HG03432 (cell line): Measurements from ENCODE around the gene DCP1A.
"Not testable (repeated sequence)": the region's sequence is repeated elsewhere in the genome, so short reads cannot be mapped to it uniquely, and the experiment has no call there.

Experiments
- ATAC-seq: cut with Tn5 transposase; IDR thresholded peaks from one replicate; pipeline ENCODE4 v1.9.1; 2021; ENCODE audit warnings: mild to moderate bottlenecking, moderate library complexity; ENCODE audit not compliant: unreplicated experiment

The DCP1A gene

DNA sequence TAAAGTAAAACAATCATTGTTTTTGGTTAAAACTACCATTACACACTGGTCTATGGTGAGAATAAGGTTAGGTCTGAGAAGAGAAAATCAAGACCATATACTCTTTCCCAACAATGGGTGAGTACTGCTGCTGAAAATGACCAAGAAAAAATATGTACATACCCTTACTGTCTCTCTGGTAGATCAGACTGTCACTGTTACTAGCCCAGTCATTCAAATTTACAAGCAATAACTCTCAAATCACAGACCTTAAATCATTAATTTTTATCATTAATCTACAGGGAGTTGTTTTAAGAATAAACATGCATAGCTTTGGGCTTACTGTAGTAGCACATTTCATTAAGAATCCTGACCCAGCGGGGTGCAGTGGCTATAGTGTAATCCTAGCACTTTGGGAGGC, 17.4 kb downstream of the DCP1A start:
- ATAC-seq = no peak

- ATAC-seq = no peak
Observed at GRCh38 chr3:53328746-53329145, 18.6 kb downstream of the DCP1A start.

- not testable (repeated sequence) for ATAC-seq
Observed at GRCh38 chr3:53327986-53328385, 19.4 kb downstream of the DCP1A start.

GRCh38 chr3:53324105-53324504, 23.2 kb downstream of the DCP1A start:
- no peak for ATAC-seq

DNA sequence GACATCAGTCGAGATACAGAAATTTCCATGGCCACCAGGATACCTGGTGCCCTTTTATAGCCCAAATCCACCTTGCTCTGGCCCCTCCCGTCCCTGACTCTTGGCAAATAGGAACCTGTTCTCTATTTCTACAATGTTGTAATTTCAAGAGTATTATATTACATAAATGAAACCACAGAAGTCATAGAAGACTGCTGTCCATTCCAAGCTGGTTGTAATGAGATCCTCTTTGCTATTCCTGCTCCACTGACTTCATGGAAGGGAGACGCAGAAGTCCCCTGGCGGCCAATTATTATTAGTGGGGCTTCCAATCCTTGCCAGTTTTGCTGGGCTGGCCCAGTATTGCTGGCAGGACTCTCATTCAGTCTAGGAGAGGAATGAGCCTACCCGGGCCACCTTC, 26.6 kb downstream of the DCP1A start:
- ATAC-seq = no peak

GRCh38 chr3:53318522-53318921, 28.8 kb downstream of the DCP1A start:
- ATAC-seq = no peak

GRCh38 chr3:53312832-53313231, 34.5 kb downstream of the DCP1A start:
- no peak for ATAC-seq

DNA sequence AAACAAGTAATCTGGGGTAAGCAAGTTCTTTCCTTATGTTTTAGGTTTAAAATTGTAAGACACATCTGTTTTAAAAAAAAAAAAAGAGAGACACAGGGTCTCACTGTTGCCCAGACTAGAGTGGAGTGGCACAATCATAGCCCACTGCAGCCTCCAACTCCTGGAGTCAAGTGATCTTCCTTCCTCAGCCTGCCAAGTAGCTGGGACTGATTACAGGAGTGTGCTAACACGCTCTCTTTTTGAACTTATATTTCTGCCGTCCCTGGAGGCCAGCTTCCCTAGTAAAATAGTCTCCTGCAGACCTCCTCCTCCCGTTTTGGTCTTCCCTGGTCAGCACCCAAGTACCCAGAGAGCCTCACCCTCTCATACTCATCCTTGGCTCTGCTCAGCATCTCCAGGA, 35.5 kb downstream of the DCP1A start:
- no peak for ATAC-seq

- no peak for ATAC-seq
Observed at GRCh38 chr3:53303957-53304356, 43.4 kb downstream of the DCP1A start.

GRCh38 chr3:53303549-53303948, 43.8 kb downstream of the DCP1A start:
- no peak for ATAC-seq

DNA sequence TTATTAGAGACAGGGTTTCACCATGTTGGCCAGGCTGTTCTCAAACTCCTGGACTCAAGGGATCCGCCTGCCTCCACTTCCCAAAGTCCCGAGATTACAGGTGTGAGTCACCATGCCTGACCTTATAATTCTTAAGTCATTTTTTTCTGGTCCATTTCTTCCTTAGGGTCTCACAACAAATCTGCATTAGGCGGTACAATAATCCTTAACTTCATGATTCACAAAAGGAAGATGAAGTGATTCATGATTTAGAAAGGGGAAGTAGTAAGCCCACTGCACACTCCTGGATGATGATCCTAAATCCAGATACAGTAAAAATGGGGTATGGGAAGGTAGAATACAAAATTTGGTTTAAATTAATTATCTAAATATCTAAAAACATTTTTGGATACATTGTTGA, 46.5 kb downstream of the DCP1A start:
- ATAC-seq = no peak

- not testable (repeated sequence) for ATAC-seq
Observed at GRCh38 chr3:53299611-53300023, 47.7 kb downstream of the DCP1A start.

DNA sequence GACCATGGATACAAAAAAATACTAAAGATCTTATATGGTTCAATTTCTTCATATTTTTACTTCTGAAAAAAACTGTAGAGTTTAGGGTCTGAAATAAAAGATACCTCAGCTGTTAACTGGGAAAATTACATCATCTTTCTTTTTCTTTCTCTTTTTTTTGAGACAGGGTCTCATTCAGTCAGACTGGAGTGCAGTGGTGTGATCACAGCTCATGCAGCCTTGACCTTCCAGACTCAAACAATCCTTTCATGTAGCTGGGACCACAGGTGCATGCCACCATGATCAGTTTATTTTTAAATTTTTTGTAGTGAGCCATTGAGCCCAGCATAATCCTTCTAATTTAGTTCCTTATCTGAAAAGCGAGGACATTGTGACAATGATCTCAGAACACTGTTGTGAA, 51.9 kb downstream of the DCP1A start:
- ATAC-seq = no peak

DNA sequence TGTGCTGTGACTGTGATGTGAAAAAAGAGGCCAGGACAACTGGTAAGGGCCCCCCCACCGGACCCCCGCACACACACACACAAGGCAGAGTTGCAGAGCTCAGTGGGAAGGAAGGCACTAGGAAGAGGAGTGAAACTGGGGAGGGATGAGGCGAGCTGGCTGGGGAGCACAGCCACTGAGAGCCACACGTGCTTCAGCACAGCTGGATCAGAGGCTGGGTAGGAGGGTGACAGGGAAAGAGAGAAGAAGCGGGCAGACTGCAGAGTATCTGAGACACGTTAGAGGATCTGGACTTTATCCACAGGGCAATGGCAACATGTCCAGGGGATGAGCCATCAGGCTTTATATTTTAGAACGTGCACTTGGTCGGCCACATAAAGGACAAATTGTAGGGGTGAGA, 53.5 kb downstream of the DCP1A start:
- ATAC-seq = no peak

DNA sequence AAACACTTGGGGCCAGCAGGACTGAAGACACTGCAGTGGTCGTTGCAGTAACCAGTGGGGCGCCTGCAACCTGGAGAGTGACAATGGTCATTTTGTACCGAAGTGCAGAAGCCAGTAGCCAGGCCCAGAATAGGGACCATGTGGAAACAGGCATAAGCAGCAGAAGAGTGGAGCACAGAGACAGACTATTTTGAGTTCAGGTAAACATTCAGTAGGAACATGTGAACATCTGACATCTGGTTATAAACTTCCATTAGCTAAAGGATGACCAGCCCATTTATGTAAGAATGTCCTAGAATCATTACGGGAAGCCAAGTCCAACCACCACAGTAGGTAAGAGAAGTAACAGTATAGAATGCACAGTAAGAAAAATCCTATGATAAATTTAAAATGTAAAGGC, 59.1 kb downstream of the DCP1A start:
- ATAC-seq = no peak

- ATAC-seq = no peak
Observed at GRCh38 chr3:53287131-53287629, 60.2 kb downstream of the DCP1A start.

DNA sequence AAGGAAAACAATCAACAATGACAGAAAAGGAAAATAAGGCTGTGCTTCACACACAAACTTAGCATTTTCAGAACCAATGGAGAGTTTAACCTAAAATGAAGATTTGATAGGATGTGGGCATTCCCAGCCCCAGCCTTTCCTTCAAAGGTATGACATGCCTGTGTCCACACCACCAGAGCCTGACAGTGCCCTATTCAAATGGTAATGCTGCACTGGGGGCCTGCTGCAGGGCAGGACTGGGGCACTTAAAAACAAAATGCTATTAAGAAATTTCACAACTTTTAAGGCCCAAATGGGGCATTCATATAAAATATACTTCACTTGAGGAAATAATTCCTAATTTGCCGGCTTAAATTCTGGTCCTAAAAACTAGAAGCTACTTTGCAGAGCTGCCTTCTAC, 60.6 kb downstream of the DCP1A start:
- ATAC-seq = no peak

- no peak for ATAC-seq
Observed at GRCh38 chr3:53282581-53282980, 64.8 kb downstream of the DCP1A start.

GRCh38 chr3:53278667-53279066, 68.7 kb downstream of the DCP1A start:
- no peak for ATAC-seq

GRCh38 chr3:53274938-53275605, 72.3 kb downstream of the DCP1A start:
- no peak for ATAC-seq

GRCh38 chr3:53273146-53273670, 74.1 kb downstream of the DCP1A start:
- ATAC-seq = no peak

GRCh38 chr3:53269888-53270880, 77.2 kb downstream of the DCP1A start:
- peak; percentile 75 for ATAC-seq
